GM10248 (cell line): ENCODE results near the gene FAM169A.
"Not testable (repeated sequence)": the region's sequence is repeated elsewhere in the genome, so short reads cannot be mapped to it uniquely, and the experiment has no call there.

Experiments used
- CTCF ChIA-PET: fragments of 300-600 bp; sonication (Branson Sonifier 250); formaldehyde crosslinking; extraction: SDS; loops from one replicate; lab custom pipeline; 2021; ENCODE audit warnings: antibody characterized with exemption; lab: Yijun Ruan, JAX
- POLR2A ChIA-PET: fragments of 350-650 bp; sonication (Branson Sonifier 250); formaldehyde crosslinking; extraction: SDS; loops from one replicate; lab custom pipeline; 2020; ENCODE audit warnings: antibody characterized with exemption; lab: Yijun Ruan, JAX
- DNase-seq: peaks from one replicate; pipeline ENCODE4 v3.0.0; 2012; ENCODE audit errors: extremely low spot score
- TF ChIP-seq, protein P1 (sequence below): IDR thresholded peaks from 2 replicates; pipeline ENCODE4 v1.5.1; 2012; ENCODE audit warnings: mild to moderate bottlenecking, low read depth; ENCODE audit errors: extremely low read depth, missing control alignments, control extremely low read depth

Gene FAM169A

DNA sequence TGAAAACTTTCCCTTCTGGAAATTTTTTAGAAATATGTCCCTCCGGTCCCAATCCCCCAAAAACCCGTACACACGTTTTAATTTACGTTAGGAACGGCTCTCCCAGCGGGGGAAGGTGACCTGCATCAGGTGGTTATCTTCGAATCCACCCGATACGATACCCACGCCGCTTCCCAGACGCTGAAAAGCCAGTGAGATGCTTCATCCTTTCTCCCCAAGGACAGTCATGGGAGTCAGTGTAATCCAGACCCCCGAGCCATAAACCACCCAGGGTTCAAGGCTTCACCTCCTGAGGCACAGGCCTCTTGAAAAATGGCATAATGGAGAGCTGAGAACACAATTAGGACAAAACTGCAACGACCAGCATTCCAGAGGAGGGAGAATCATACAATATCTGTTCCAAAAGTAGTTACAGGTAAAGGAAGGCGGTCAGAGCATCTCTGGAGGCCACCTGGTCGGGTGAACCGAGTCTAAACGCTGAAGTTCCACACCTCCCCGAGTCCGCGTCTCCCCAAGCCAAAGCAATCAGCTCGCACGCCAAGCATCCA lies 857 bp downstream of the FAM169A start:
- TF ChIP-seq, protein P1, sequence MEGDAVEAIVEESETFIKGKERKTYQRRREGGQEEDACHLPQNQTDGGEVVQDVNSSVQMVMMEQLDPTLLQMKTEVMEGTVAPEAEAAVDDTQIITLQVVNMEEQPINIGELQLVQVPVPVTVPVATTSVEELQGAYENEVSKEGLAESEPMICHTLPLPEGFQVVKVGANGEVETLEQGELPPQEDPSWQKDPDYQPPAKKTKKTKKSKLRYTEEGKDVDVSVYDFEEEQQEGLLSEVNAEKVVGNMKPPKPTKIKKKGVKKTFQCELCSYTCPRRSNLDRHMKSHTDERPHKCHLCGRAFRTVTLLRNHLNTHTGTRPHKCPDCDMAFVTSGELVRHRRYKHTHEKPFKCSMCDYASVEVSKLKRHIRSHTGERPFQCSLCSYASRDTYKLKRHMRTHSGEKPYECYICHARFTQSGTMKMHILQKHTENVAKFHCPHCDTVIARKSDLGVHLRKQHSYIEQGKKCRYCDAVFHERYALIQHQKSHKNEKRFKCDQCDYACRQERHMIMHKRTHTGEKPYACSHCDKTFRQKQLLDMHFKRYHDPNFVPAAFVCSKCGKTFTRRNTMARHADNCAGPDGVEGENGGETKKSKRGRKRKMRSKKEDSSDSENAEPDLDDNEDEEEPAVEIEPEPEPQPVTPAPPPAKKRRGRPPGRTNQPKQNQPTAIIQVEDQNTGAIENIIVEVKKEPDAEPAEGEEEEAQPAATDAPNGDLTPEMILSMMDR: no peak
- CTCF ChIA-PET: no interaction called here
- POLR2A ChIA-PET: no interaction called here
- DNase-seq: no peak

DNA sequence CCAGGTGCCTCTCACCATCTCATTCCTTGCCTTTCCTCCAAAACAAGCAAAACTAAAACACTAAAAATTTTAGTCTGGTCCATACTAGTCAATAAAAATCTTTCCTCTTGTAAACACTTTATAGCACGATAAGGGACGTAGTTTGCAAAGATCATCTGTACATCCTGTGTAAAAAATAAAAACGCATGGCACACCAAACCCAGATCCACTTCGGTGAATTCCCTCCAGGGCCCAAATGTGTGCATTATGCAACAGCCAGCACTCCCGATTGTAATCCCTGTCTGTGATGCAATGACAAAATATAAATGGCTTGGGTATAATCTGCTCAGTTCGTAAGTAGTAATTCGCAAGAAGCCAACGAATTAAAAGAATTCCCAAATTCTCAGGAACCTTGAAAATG lies 1.4 kb downstream of the FAM169A start:
- ChIA-PET POLR2A (no interaction called here), CTCF (no interaction called here)
- TF ChIP-seq, protein P1: no peak
- DNase-seq: no peak

DNA sequence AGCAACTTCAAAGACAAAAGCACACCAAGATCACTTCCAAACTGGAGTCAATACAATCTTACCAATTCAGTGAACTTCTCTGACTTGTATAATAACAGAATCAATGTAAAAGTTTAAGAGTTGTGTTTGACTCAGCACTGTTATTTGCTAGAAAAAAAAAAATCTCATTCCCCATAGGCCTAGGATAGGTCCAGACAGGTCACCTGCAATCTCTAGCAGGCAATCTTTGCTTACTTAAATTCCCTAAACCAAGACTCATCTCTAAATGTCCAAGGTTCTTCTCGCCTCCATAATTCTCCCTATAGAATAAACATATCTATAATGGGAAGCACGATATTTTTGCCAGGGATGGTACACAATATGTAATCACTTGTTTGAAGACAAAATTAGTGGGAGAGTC lies 2.5 kb downstream of the FAM169A start:
- TF ChIP-seq, protein P1: no peak
- no peak for DNase-seq
- CTCF ChIA-PET: no interaction called here
- POLR2A ChIA-PET: no interaction called here

DNA sequence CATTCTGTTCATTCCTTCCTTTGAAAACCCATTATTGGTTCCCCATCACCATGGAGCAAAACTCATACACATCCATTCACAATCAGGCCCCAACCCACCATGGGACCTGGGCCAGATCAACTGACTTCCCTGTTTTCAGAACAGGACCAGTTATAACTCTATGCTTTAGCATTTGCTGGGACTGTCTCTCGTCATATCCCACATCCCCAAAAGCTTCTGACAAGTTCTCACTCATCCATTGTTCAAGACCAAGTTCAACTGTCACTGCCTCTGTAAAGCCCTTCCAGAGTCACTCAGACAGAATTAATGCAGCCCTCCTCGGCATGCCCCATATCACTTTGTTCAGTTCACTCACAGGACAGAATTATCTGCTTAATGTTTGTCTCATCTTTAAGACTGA lies 4.0 kb downstream of the FAM169A start:
- no peak for DNase-seq
- CTCF ChIA-PET: no interaction called here
- TF ChIP-seq, protein P1: no peak
- POLR2A ChIA-PET: no interaction called here

DNA sequence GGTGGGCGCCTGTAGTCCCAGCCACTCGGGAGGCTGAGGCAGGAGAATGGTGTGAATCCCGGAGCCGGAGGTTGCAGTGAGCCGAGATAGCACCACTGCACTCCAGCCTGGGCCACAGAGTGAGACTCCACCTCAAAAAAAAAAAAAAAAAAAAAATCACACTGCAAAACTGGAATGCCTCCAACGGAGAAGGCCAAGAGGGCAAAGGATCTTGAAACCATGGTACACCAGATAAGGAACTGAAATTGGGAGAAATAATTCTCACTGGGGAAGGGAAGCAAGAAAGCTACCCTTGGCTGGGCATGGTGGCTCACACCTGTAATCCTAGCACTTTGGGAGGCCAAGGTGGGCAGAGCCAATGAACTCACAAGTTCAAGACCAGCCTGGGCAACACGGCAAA lies 9.2 kb downstream of the FAM169A start:
- POLR2A ChIA-PET, CTCF ChIA-PET: not testable (repeated sequence)

DNA sequence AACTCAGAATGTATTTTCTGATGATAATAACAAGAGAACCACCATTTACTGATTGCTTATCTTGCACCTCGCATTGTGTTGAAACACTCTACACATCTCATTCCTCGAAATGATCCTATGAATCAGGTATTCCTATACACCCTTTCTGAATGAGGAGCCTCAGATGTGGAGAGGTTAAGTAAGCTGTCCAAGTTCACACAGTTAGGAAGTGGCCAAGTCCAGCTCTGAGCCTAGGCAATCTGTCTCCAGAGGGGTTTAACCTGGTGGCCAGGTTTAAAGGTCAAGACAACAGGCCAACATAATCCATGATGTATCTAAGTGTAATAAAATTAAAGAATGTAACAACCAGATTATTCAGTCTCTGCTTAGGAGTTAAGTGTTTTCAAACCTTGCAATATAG lies 12.9 kb downstream of the FAM169A start:
- TF ChIP-seq, protein P1: no peak
- no peak for DNase-seq
- CTCF ChIA-PET: no interaction called here
- POLR2A ChIA-PET: no interaction called here

More for the DNA sequence above, 9.2 kb downstream of the FAM169A start:
- not testable (repeated sequence) for DNase-seq

DNA sequence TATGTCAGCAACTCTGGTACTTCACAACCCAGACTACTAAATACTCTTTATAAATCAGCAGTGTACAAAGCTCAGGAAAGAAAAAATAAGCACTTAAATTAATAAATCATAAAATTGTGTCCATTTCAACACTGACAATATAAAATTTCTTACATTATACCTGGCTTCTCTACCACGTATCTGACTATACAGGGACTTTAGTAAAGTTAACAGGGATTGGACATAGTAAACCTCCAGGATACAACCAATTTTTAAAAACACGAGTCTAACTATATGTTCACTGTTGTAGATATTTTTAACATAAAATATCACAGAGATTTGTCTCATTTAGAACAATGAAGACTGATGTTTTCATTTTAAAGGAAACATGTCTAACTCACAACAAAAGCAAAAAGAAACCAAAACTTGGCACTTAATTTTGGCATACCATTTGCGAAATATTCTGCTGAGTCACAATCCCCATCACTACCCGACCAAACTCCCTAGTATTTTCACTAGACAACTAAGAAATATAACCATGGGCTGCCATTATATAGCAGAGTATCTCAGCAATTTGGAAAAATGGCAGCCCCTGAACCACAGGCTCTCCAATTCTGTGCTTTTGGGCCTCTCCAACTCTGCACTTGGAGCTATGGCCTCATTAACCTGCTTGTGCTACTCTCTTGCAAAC lies 14.4 kb downstream of the FAM169A start:
- TF ChIP-seq, protein P1: no peak
- DNase-seq: no peak
- CTCF ChIA-PET: interaction anchor here (1.2 kb wide), 1 partner anchor 8 kb away, joined by 3 read pairs; no protein-coding TSS in a partner anchor
- POLR2A ChIA-PET: no interaction called here
